ENCODE results near the gene DDR2.

GRCh38 chr1:162709132-162709860, 77.0 kb downstream of the DDR2 start:
- TF ChIP-seq, protein P1, sequence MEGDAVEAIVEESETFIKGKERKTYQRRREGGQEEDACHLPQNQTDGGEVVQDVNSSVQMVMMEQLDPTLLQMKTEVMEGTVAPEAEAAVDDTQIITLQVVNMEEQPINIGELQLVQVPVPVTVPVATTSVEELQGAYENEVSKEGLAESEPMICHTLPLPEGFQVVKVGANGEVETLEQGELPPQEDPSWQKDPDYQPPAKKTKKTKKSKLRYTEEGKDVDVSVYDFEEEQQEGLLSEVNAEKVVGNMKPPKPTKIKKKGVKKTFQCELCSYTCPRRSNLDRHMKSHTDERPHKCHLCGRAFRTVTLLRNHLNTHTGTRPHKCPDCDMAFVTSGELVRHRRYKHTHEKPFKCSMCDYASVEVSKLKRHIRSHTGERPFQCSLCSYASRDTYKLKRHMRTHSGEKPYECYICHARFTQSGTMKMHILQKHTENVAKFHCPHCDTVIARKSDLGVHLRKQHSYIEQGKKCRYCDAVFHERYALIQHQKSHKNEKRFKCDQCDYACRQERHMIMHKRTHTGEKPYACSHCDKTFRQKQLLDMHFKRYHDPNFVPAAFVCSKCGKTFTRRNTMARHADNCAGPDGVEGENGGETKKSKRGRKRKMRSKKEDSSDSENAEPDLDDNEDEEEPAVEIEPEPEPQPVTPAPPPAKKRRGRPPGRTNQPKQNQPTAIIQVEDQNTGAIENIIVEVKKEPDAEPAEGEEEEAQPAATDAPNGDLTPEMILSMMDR (IDR thresholded peaks at IDR 0.05): no peak
- TF ChIP-seq POLR2AphosphoS5 (IDR thresholded peaks at IDR 0.05; ENCODE audit: low read depth, low read length) (no peak), TCF12 (IDR thresholded peaks at IDR 0.05) (no peak), RCOR1 (IDR thresholded peaks at IDR 0.05; ENCODE audit: low read length) (no peak), EP300 (IDR thresholded peaks at IDR 0.05; ENCODE audit: borderline replicate concordance in 1 of 2, low read depth in 1 of 2, low read length in 1 of 2) (no peak), SMC3 (IDR thresholded peaks at IDR 0.05; ENCODE audit: low read depth, low read length) (no peak), MXI1 (IDR thresholded peaks at IDR 0.05; ENCODE audit: low read depth, low read length) (no peak), EZH2phosphoT487 (IDR thresholded peaks at IDR 0.05; ENCODE audit: borderline replicate concordance, low read depth) (no peak), RFX5 (IDR thresholded peaks at IDR 0.05; ENCODE audit: low read length) (no peak), NRF1 (IDR thresholded peaks at IDR 0.05; ENCODE audit: low read depth, low read length) (no peak), SIN3A (IDR thresholded peaks at IDR 0.05; ENCODE audit: borderline replicate concordance, low read depth, low read length) (no peak), FOXJ3 (CRISPR knock-in tag; IDR thresholded peaks at IDR 0.05) (no peak), REST (IDR thresholded peaks at IDR 0.05; ENCODE audit: low read depth, low read length) (no peak)
